Lower leg skin (tissue), 4 donors: ENCODE results near the gene ACTL8. TPM values are rescaled to one million over a fixed set of nuclear protein-coding genes. Genes with fewer than 3 reads are reported as not detected.

Experiments
- DNase-seq, 2 donors: peaks; one replicate each; pipeline ENCODE4 v3.0.0-alpha.2; 2019; ENCODE audit warnings: low spot score in 2 of 2
- H3K4me3 ChIP-seq: fragments of 200-600 bp; sonication (generic); 2 replicates; pipeline ENCODE4 v1.5.1; 2017; ENCODE audit warnings: mild to moderate bottlenecking, low read depth; ENCODE audit not compliant: poor library complexity, severe bottlenecking
- POLR2A ChIP-seq, 2 donors: fragments of 450-650 bp; IDR thresholded peaks; one replicate each; pipeline ENCODE4 v1.6.1; 2016 to 2017; ENCODE audit warnings: antibody characterized with exemption in 2 of 2, mild to moderate bottlenecking in 1 of 2, moderate library complexity in 1 of 2
- WGBS, 2 donors: methylation state at CpG; one replicate each; pipeline ENCODE4 v1.1.5; 2018; 5-methylcytosine and 5-hydroxymethylcytosine counted together
- intact Hi-C: fragments of 100-400 bp; cut with DNase I; formaldehyde crosslinking; loops from one replicate; pipeline ENCODE4 v1.15.0; 2023; ENCODE audit warnings: low total_unique reads
- total RNA-seq, 4 donors: library from RNA; depleted of rRNA; stranded (reverse); fragments of >200 nt; gene quantifications; one replicate each; pipeline ENCODE4 v1.1.0, GENCODE V29; 2016
- TF ChIP-seq, protein P1 (sequence below), 3 donors: fragments of 450-650 bp; IDR thresholded peaks; one replicate each; pipeline ENCODE4 v1.5.1; 2016; ENCODE audit warnings: antibody characterized with exemption in 3 of 3, mild to moderate bottlenecking in 3 of 3, moderate library complexity in 2 of 3

The ACTL8 gene, protein sequence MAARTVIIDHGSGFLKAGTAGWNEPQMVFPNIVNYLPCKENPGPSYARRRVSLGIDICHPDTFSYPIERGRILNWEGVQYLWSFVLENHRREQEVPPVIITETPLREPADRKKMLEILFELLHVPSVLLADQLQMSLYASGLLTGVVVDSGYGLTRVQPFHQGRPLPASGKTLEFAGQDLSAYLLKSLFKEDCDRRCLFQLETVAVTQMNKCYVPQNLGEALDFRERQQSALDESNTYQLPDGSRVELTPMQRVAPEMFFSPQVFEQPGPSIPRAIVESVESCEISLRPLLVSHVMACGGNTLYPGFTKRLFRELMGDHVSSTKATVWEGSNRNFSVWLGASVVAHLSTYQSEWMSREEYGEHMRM
- not detected for total RNA-seq

DNA sequence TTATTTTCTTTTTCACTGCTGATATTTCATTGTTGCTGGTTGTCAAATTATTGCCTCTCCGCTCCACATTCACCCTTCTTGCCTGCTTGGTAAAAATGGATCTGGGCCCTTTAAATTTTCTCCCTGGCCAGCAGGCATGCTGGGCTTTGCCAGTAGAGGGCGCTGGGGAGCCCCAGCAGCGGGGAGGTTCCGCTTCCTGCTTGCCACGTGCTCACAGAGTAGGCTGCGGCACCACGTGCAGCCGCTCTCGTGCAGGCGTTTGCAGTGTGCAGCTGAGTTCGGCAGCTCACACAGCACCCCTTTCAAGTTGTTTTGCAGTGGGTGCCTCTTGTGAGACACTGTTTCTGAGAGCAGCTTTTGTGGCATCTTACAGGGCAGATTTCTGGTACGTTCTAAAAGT lies at the start of gene ACTL8:
ACTL8 (plus strand) TSS at position 214 of the 400 bp plus-strand sequence. CDS start 67,676 bp downstream, outside the sequence.
- no peak within 1 kb of the TSS for H3K4me3 ChIP-seq
- WGBS, 2 donors, result 61 to 65% methylated on average over 12 of the region's 12 CpGs
- no peak for DNase-seq
- intact Hi-C loops, result no loop called here
- no peak for TF ChIP-seq POLR2A (IDR thresholded peaks at IDR 0.05)
- TF ChIP-seq, protein P1, sequence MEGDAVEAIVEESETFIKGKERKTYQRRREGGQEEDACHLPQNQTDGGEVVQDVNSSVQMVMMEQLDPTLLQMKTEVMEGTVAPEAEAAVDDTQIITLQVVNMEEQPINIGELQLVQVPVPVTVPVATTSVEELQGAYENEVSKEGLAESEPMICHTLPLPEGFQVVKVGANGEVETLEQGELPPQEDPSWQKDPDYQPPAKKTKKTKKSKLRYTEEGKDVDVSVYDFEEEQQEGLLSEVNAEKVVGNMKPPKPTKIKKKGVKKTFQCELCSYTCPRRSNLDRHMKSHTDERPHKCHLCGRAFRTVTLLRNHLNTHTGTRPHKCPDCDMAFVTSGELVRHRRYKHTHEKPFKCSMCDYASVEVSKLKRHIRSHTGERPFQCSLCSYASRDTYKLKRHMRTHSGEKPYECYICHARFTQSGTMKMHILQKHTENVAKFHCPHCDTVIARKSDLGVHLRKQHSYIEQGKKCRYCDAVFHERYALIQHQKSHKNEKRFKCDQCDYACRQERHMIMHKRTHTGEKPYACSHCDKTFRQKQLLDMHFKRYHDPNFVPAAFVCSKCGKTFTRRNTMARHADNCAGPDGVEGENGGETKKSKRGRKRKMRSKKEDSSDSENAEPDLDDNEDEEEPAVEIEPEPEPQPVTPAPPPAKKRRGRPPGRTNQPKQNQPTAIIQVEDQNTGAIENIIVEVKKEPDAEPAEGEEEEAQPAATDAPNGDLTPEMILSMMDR (IDR thresholded peaks at IDR 0.05), result no peak

DNA sequence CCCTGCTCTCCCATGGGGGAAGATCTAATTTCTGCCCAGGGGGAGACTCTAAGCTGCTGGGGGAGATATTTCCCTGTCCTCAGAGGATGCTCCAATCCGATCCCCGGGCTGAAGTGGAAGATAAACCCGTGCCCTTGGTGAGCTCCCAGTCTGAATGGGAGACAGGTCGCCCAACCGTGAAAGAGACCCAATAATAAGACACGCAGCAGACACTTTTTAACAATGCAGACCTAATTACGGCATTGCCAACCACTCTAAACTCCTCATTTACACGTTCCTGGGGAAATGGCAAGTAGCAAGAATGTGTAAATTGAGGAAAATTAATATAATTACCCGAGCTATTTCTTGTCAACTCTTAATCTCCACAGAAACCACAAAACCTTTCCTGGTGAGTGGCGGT lies 48.7 kb upstream of the ACTL8 start:
- 60 to 65% methylated on average over 10 of the region's 10 CpGs for WGBS, 2 donors
- DNase-seq, result no peak
- H3K4me3 ChIP-seq, result no peak overlapping the region
- TF ChIP-seq POLR2A (IDR thresholded peaks at IDR 0.05), result no peak
- TF ChIP-seq, protein P1 (IDR thresholded peaks at IDR 0.05), result no peak
- intact Hi-C loops, result no loop called here

DNA sequence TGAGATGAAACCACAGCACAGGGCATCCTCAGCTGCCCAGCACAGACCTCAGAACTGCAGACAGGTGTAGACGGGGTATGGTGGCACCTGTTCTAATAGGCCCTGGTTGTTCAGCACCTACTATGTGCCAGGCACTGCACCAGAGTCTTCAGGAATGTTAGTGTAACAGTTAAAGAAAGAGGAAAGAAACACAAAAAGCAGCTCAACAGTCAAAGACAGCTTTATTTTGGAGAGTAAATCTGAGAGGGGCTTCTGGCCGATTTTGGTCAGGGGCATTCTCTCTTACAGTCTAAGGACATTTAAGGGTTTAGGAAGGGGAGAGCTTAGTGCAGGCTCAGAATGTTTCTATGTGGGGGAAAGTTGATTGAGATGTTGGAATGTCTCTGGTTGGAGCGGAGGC lies 45.2 kb upstream of the ACTL8 start:
- intact Hi-C loops, result no loop called here
- DNase-seq, result no peak
- no peak overlapping the region for H3K4me3 ChIP-seq
- TF ChIP-seq POLR2A (IDR thresholded peaks at IDR 0.05), result no peak
- TF ChIP-seq, protein P1 (IDR thresholded peaks at IDR 0.05), result no peak
- 82 to 87% methylated on average over 3 of the region's 3 CpGs for WGBS, 2 donors

DNA sequence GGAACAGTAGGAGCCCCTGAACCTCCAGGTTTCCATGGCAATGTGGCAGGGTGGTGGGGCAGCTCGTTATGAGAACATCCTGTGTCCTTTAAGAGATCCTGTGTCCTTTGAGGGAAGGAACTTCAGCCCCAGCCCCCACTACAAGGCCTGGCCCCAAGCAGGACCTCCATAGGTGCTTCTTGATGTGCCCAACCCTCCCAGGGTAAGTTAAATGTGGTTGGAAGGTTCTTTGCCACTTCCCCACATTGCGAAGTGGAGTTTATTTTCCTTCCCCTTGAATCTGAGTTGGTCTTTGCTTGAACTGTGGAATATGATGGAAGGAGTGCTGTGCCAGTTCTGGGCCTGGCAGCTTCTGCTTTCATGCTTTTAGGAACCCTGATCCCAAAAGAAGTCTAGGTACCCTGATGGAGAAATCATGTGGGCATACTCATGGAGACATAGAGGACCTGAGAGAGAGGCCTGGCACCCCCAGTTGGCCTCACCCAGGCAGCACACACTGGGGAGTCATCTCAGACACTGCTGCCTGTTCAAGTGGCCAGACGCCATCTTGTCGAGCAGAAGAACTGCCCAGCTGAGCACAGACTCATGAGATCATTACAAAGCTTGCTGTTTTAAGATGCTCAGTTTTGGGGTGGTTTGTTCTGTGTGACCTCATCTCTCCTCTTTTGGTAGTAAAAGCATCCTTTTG lies 44.1 kb upstream of the ACTL8 start:
- WGBS, 2 donors, result 74 to 75% methylated on average over 2 to 4 of the region's 4 CpGs
- no peak overlapping the region for H3K4me3 ChIP-seq
- no peak for DNase-seq
- TF ChIP-seq, protein P1 (IDR thresholded peaks at IDR 0.05), result no peak
- TF ChIP-seq POLR2A (IDR thresholded peaks at IDR 0.05), result no peak
- intact Hi-C loops, result no loop called here

DNA sequence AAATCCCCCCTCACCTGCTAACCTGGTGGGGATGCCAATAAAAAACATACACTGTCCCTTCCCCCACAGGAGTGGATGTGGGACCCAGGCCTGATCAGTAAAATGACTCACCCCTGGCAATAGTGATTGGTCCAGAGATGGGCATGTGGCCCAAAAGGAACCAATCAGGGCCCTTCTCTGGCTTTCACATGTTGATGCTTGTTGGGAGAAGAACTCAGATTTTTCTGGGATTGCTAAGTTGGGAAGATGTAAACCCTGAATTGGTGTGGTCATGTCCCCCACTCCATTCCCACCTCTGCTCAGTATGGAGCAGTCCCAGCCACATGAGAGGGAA lies 43.6 kb upstream of the ACTL8 start:
- no peak for DNase-seq
- H3K4me3 ChIP-seq, result no peak overlapping the region
- TF ChIP-seq POLR2A (IDR thresholded peaks at IDR 0.05), result no peak
- TF ChIP-seq, protein P1 (IDR thresholded peaks at IDR 0.05), result no peak
- intact Hi-C loops, result no loop called here
